ENCODE data around the gene FER1L5.

The FER1L5 gene

DNA sequence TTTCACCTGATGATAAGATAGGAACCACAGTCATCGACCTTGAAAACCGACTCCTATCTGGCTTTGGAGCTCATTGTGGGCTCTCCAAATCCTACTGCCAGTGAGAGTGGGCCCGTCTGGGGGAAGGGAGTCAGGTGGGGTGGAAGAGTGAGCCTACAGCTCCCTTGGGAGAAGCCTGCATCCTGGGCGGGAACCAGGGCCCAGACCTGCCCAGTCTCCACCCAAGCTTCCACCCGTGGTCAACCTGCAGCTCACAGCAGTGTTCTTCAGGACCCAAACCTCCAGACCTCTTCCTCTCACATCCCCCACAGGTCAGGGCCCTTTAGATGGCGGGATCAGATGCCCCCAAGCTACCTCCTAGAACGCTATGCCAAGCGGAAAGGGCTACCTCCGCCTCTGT is 57.1 kb downstream of the FER1L5 start:
- DNase-seq = no peak

GRCh38 chr2:96700086-96700485 is 57.5 kb downstream of the FER1L5 start:
- no peak for DNase-seq

GRCh38 chr2:96701636-96702035 is 59.1 kb downstream of the FER1L5 start:
- DNase-seq = no peak

DNA sequence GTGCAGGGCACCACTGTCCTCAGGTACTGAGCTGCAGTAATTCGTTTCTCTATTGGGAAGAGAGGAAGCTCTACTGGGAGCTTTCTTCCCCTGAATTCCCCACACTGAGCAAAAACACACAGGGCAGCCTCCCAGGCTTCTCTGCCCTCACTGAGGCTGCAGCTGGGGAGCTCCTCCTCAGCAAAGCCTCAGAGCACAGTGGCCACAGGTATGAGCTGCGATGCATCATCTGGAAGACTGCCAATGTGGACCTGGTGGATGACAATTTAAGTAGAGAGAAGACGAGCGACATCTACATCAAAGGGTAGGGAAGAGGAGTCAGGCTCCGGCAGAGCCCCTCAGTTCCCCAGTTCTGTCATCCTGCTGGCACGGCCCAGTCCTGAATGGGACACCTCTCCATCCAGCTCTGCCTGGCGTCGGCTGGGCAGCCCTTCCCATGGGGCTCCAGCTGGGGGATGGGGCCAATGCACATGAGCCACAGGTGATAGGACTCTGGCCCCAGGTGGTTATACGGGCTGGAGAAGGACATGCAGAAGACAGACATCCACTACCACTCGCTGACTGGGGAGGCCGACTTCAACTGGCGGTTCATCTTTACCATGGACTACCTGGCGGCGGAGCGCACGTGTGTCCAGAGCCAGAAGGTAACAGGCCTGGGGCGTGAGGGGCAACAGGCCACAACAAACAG is 59.7 kb downstream of the FER1L5 start:
- no peak for DNase-seq

DNA sequence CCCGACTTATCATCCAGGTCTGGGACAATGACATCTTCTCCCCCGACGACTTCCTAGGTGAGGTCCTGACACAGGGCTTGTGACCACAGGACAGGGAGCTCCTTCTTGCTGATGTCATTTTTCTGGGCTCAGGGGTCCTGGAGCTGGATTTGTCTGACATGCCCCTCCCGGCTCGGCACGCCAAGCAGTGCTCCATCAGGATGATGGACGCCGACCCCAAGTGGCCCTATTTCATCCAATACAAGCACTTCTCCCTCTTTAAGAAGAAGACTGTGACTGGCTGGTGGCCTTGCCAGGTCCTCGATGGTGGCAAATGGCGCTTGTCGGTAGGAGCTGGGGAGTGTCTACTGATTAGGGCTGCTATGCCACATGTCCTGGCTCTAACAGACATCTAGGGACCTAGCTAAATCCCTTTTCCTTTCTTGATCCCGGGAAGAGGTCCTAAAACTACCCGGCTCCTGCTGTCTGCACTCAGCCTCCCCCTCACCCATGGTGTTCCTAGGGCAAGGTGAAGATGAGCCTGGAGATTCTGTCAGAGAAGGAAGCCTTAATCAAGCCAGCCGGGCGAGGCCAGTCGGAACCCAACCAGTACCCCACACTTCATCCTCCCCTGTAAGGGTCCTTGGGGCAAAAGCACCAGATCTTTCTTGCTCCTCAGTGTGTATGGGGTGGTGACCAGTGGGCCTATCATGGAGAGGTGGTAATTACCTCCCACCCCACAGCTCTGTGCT is 60.6 kb downstream of the FER1L5 start:
- no peak for DNase-seq

- DNase-seq = no peak
These were observed 68.4 kb downstream of the FER1L5 start for GRCh38 chr2:96710985-96711384.

DNA sequence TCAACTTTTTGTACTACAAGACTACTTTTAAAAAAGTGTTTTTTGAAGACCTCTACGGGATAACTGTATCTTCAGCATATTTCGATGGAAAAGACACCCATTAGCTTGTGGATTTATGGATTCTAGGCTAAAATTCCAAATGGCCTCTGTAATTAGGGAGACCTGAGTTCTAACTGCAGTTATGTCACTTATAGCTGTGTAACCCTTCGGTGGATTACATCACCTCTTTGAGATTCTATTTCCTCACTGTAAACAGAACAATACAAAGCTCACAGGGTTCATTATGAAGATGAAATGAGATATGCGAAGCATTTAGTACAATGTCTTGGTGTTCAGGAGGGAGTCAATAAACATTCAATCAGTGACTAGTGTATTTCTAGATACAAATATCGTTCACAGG is 73.1 kb downstream of the FER1L5 start:
- DNase-seq = no peak

GRCh38 chr2:96716388-96716787 is 73.8 kb downstream of the FER1L5 start:
- DNase-seq = no peak

GRCh38 chr2:96726131-96726530 is 83.6 kb downstream of the FER1L5 start:
- DNase-seq = no peak

DNA sequence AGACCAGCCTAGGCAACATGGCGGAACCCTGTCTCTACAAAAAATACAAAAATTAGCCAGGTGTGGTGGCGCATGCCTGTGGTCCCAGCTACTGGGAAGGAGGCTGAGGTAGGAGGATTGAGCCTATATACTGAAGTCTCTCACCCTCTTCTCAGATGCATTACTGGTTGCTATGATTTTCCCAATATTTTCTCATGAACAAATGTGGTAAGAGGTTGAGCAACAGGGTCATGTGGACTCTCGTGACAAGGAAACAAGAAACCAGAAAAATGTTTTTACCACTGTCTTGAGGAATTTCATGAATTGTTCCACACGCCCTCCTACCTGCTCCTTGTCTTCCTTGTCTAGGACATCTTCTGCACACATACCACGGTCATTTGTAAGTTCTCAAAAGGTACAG is 84.9 kb downstream of the FER1L5 start:
- DNase-seq = no peak

- DNase-seq = no peak
These were observed 87.2 kb downstream of the FER1L5 start for GRCh38 chr2:96729748-96730147.

GRCh38 chr2:96730212-96730611 is 87.6 kb downstream of the FER1L5 start:
- no peak for DNase-seq

GRCh38 chr2:96733931-96734330 is 91.4 kb downstream of the FER1L5 start:
- no peak for DNase-seq

GRCh38 chr2:96734880-96735583 is 92.5 kb downstream of the FER1L5 start:
- no peak for DNase-seq

- DNase-seq = no peak
These were observed 94.7 kb downstream of the FER1L5 start for GRCh38 chr2:96737251-96737650.

DNA sequence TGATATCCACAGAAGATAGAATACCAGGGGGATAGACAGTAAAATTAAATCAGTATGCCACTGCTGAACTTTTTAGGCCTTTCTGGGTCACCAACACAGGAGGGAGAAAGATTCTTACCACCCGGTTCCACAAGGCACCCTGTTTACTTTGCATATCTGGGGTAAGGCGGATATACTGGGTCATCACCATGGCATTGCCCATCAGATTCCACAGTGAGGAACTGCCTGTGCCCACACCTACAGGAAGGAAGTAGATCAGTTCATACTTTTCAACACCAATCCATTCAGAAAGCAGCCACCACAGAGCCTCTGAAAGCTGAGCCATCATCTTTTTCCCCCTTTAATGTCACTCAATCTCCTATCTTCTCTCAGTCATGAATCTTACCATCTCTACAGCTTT is 95.3 kb downstream of the FER1L5 start:
- no peak for DNase-seq

DNA sequence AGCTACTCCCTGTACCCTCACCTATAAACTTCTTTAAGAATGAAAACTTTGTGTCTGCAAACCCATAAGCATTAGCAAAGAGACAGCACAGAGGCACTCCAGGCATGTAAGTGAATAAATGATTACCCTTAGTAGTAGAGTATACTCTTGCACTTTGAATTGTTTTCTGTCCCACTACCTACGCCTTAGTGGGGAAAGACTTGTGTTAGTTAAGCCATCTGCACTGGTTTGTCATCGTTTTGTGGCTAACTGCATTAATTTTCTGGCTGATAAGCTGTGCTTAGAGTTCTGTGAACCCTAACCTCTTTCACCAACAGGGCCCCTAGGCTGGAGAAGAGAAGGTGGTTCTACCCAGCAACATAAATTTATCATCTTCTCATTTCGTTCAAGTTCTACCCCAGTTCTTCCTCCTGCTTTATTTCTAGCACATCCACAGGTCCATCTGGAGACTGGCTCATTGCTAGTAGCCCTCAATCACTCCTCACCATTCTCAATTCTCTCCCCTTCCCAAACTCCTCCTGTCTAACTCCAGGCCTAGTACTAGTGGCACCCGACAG is 96.6 kb downstream of the FER1L5 start:
- no peak for DNase-seq

GRCh38 chr2:96739633-96740428 is 97.3 kb downstream of the FER1L5 start, which contains the start of gene LMAN2L:
Gene LMAN2L, minus strand, starts transcription at chr2:96740064. Its CDS starts 24 bp downstream, at chr2:96740040.
- DNase-seq = peak; percentile 95

GRCh38 chr2:96747061-96747617 is 104.6 kb downstream of the FER1L5 start:
- no peak for DNase-seq

- DNase-seq = no peak
These were observed 109.2 kb downstream of the FER1L5 start for GRCh38 chr2:96751800-96752199.

- no peak for DNase-seq
These were observed 111.2 kb downstream of the FER1L5 start for GRCh38 chr2:96753661-96754282.

DNA sequence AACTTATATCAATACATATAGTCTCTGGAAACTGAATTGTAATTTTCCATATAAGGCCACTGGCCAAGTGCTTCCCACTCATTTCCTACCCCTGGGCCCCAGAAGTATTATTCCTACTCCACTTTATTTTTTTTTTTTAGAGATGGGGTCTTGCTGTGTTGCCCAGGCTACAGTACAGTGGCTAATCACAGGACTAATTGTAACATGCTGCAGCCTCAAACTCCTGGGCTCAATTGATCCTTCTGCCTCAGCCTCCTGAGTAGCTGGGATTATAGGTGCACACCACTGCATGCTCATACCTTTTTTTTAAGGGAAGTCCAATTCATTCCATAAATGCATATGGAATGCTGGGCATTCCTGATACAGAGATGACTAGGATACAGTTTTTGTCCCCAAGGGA is 111.8 kb downstream of the FER1L5 start:
- no peak for DNase-seq
